ENCODE results near the gene GRPEL2.

DNA sequence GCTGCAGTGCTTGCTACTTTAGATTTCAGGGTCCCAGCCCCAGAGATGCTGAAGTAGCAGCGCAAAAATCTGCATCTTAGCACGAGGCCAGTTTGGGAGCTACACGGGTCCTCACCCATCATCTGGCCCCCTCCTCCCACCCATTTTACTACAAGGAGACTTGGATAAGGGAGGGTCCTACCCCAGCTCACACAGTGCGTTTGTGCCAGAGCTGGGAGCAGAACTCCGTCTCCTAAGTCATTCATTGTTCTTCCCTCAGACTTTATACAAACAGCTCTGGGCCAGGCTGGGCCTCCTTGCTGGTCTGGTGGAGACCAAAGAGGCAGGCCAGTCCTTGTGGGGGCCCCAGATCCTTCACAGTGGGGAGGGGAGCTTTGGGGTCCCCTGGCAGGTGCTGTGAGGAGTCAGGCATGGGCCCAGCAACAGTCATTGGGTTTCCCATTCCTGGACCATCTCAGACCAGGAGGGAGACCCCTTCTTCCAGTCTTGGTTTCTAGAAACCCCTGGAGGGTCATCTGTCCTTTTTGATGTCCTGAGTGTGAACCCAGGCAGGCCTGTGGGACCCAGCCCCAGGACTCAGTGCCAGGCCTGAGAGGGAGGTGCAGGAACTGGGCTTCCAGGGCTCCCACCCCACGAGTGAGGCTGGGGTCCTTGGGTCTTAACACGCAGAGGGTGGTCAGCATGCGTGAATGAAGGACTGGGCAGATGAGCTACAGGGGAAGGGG, 36.1 kb downstream of the GRPEL2 start:
- no peak for TF ChIP-seq YY1 (IDR thresholded peaks at IDR 0.05; ENCODE audit: insufficient read depth, insufficient read length)
- TF ChIP-seq ZNF274 (IDR thresholded peaks at IDR 0.05; ENCODE audit: low read depth, low read length), result no peak
- TF ChIP-seq SUZ12 (IDR thresholded peaks at IDR 0.05; ENCODE audit: extremely low read depth, insufficient read depth, insufficient read length), result no peak
